Thyroid gland (tissue), 4 donors: ENCODE measurements around the gene DNMT3A. TPM values are rescaled to one million over a fixed set of nuclear protein-coding genes. Genes with fewer than 3 reads are reported as not detected.

Experiments used
- DNase-seq, 2 donors: peaks; one replicate each; pipeline ENCODE4 v3.0.0-alpha.2; 2019
- H3K27ac ChIP-seq, 3 donors: fragments of 200-600 bp; sonication (generic); 1 replicate in 2 of 3; 2 replicates in 1 of 3; pipeline ENCODE4 v1.5.1; 2016 to 2019; ENCODE audit warnings: mild to moderate bottlenecking in 1 of 3, moderate library complexity in 1 of 3
- H3K27me3 ChIP-seq: fragments of 200-600 bp; sonication (generic); one replicate; pipeline ENCODE4 v1.5.1; 2019
- H3K36me3 ChIP-seq, 2 donors: fragments of 200-600 bp; sonication (generic); one replicate each; pipeline ENCODE4 v1.5.1; 2016 to 2019
- H3K4me1 ChIP-seq, 2 donors: fragments of 200-600 bp; sonication (generic); one replicate each; pipeline ENCODE4 v1.5.1; 2017 to 2019
- H3K4me3 ChIP-seq, 3 donors: fragments of 200-600 bp; sonication (generic); replicated peaks in 1 of 3; 1 replicate in 2 of 3; 2 replicates in 1 of 3; pipeline ENCODE4 v1.5.1; 2016; ENCODE audit warnings: mild to moderate bottlenecking in 1 of 3
- H3K9me3 ChIP-seq: fragments of 200-600 bp; sonication (generic); one replicate; pipeline ENCODE4 v1.5.1; 2017
- CTCF ChIP-seq, 6 experiments: fragments of 200-600 bp in 3 of 6; fragments of 450-650 bp in 3 of 6; sonication (generic) in 3 of 6; IDR thresholded peaks; one replicate each; pipeline ENCODE4 v1.5.1; 2016 to 2019; ENCODE audit warnings: antibody characterized with exemption in 6 of 6, mild to moderate bottlenecking in 2 of 6, inconsistent platforms in 1 of 6, moderate library complexity in 1 of 6
- POLR2A ChIP-seq, 2 donors: fragments of 450-650 bp; IDR thresholded peaks; one replicate each; pipeline ENCODE4 v1.6.1; 2017; ENCODE audit warnings: antibody characterized with exemption in 2 of 2, mild to moderate bottlenecking in 2 of 2, moderate library complexity in 1 of 2
- WGBS, 2 donors: methylation state at CpG; one replicate each; pipeline ENCODE4 v1.1.5; 2017; 5-methylcytosine and 5-hydroxymethylcytosine counted together
- intact Hi-C: fragments of 100-400 bp; cut with DNase I; formaldehyde crosslinking; loops from one replicate; pipeline ENCODE4 v1.15.1; 2023
- total RNA-seq, 4 donors: library from RNA; depleted of rRNA; stranded (reverse); fragments of >200 nt; gene quantifications; one replicate each; pipeline ENCODE4 v1.2.3, GENCODE V29; 2016

The DNMT3A gene
- total RNA-seq, 4 donors from 2014 or later = 17.3 to 40.9 (median 18.8) TPM

GRCh38 chr2:25281941-25282340 lies 59.8 kb downstream of the DNMT3A start:
- TF ChIP-seq CTCF (IDR thresholded peaks at IDR 0.05) (no peak), POLR2A (IDR thresholded peaks at IDR 0.05) (no peak)
- Histone ChIP-seq H3K4me3 (no peak overlapping the region), H3K4me1 (peaks cover 27 to 45% of the 10 kb centered on the region in 2 donors), H3K27ac (peak overlapping the region; percentile 25 to 54 (median 51)), H3K27me3 (no peaks in the 10 kb centered on the region), H3K36me3 (no peaks in the 10 kb centered on the region), H3K9me3 (no peaks in the 10 kb centered on the region)
- no peak for DNase-seq
- WGBS, 2 donors = 85 to 90% methylated on average over 8 of the region's 8 CpGs
- intact Hi-C loops = no loop called here

GRCh38 chr2:25281522-25281921 lies 60.2 kb downstream of the DNMT3A start:
- Histone ChIP-seq H3K4me3 (no peak overlapping the region), H3K9me3 (no peaks in the 10 kb centered on the region), H3K27ac (peak overlapping the region; percentile 25 to 54 (median 51)), H3K4me1 (peaks cover 23 to 45% of the 10 kb centered on the region in 2 donors), H3K36me3 (no peaks in the 10 kb centered on the region), H3K27me3 (no peaks in the 10 kb centered on the region)
- no peak for TF ChIP-seq POLR2A (IDR thresholded peaks at IDR 0.05)
- TF ChIP-seq CTCF (IDR thresholded peaks at IDR 0.05) = no peak
- peak; percentile 66 to 69 for DNase-seq
- WGBS, 2 donors = 61 to 73% methylated on average over 4 to 5 of the region's 5 CpGs
- intact Hi-C loops = no loop called here

- Histone ChIP-seq H3K4me1 (peaks cover 23 to 45% of the 10 kb centered on the region in 2 donors), H3K9me3 (no peaks in the 10 kb centered on the region), H3K27ac (peak overlapping the region in 1 of 3 donors; percentile 31), H3K27me3 (no peaks in the 10 kb centered on the region), H3K4me3 (no peak overlapping the region), H3K36me3 (no peaks in the 10 kb centered on the region)
- intact Hi-C loops = no loop called here
- WGBS, 2 donors = 90 to 92% methylated on average over 10 of the region's 10 CpGs
- no peak for DNase-seq
- no peak for TF ChIP-seq POLR2A (IDR thresholded peaks at IDR 0.05)
- no peak for TF ChIP-seq CTCF (IDR thresholded peaks at IDR 0.05)
These were observed 61.6 kb downstream of the DNMT3A start for GRCh38 chr2:25280051-25280687.

- peak; percentile 49 to 51 for DNase-seq
- no peaks in the 10 kb centered on the region for H3K27me3 ChIP-seq
- TF ChIP-seq POLR2A (IDR thresholded peaks at IDR 0.05) (no peak), CTCF (IDR thresholded peaks at IDR 0.05) (no peak)
- H3K27ac ChIP-seq = peak overlapping the region in 2 of 3 donors; percentile 5 to 25
- peaks cover 0 to 5% of the 10 kb centered on the region in 2 donors for H3K36me3 ChIP-seq
- 59 to 68% methylated on average over 12 of the region's 12 CpGs for WGBS, 2 donors
- no peaks in the 10 kb centered on the region for H3K9me3 ChIP-seq
- intact Hi-C loops = no loop called here
- H3K4me3 ChIP-seq = no peak overlapping the region
- peaks cover 23 to 46% of the 10 kb centered on the region in 2 donors for H3K4me1 ChIP-seq
These were observed 62.6 kb downstream of the DNMT3A start for GRCh38 chr2:25279091-25279651.
